ENCODE measurements around the gene AFAP1.

The AFAP1 gene

GRCh38 chr4:7727749-7728148 lies 211.9 kb downstream of the AFAP1 start:
- ChIA-PET CTCF (no interaction called here), POLR2A (no interaction called here)
- TF ChIP-seq ZNF530 (tag by site-specific recombination; IDR thresholded peaks at IDR 0.05; ENCODE audit: low read depth) (no peak), ZNF707 (tag by site-specific recombination; IDR thresholded peaks at IDR 0.05) (no peak), MYNN (tag by site-specific recombination; IDR thresholded peaks at IDR 0.05; ENCODE audit: borderline replicate concordance) (peak; percentile 76), ZNF114 (tag by site-specific recombination; IDR thresholded peaks at IDR 0.05) (no peak)
- TF ChIP-seq, protein P1, sequence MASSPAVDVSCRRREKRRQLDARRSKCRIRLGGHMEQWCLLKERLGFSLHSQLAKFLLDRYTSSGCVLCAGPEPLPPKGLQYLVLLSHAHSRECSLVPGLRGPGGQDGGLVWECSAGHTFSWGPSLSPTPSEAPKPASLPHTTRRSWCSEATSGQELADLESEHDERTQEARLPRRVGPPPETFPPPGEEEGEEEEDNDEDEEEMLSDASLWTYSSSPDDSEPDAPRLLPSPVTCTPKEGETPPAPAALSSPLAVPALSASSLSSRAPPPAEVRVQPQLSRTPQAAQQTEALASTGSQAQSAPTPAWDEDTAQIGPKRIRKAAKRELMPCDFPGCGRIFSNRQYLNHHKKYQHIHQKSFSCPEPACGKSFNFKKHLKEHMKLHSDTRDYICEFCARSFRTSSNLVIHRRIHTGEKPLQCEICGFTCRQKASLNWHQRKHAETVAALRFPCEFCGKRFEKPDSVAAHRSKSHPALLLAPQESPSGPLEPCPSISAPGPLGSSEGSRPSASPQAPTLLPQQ (tag by site-specific recombination; IDR thresholded peaks at IDR 0.05), result no peak
- H3K27ac ChIP-seq (ENCODE audit: extremely low read depth, low read depth, low read length), result no peak overlapping the region
- no peak overlapping the region for H3K4me3 ChIP-seq (ENCODE audit: low read depth, low read length)
- H3K9me3 ChIP-seq (ENCODE audit: control insufficient read depth, insufficient read depth, low read depth, low read length), result no peaks in the 10 kb centered on the region
- H3K4me1 ChIP-seq (ENCODE audit: control insufficient read depth, insufficient read depth, low read length), result no peaks in the 10 kb centered on the region
- H3K36me3 ChIP-seq (ENCODE audit: control insufficient read depth in 2 of 2, insufficient read depth in 1 of 2, low read length in 2 of 2), result no peaks in the 10 kb centered on the region

DNA sequence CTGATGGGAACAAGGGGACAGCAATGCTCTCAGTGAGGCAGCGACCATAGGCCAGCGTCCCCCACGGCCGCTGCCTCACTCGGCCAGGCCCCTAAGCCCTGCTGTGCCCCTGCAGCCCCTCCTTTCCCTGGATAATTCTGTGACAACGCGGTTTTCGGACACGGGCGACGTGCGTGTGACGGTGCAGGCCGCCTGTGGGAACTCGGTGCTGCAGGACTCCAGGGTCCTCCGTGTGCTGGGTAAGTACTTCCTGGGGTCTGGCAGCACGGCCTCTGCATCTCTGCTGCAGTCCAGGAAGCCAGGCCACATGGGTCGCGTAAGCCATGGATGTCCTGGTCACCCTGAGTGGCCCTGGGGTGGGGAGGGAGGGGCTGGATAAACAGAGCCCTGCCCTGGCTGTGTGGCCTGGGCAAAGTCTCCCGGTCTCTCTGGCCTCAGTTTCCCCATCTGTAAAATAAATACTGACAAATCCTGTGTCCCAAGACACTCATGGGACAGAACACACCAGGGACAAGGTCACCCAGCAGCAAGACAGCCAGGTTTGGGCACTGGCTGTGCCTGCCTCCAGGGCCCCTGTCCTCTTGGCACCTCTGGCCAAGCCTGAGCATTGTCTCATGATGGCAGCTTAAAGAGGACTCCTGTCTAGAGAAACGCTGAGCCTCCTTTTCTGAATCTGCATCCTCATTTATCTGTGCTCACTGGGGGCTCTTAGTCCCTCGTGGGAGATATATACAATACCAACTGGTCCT lies 212.8 kb downstream of the AFAP1 start:
- Histone ChIP-seq H3K9me3 (ENCODE audit: control insufficient read depth, insufficient read depth, low read depth, low read length) (no peaks in the 10 kb centered on the region), H3K4me3 (ENCODE audit: low read depth, low read length) (no peak overlapping the region), H3K36me3 (ENCODE audit: control insufficient read depth in 2 of 2, insufficient read depth in 1 of 2, low read length in 2 of 2) (no peaks in the 10 kb centered on the region), H3K4me1 (ENCODE audit: control insufficient read depth, insufficient read depth, low read length) (no peaks in the 10 kb centered on the region), H3K27ac (ENCODE audit: extremely low read depth, low read depth, low read length) (no peak overlapping the region)
- CTCF ChIA-PET, result no interaction called here
- POLR2A ChIA-PET, result no interaction called here
- TF ChIP-seq ZSCAN23 (tag by site-specific recombination; IDR thresholded peaks at IDR 0.05), result no peak
- TF ChIP-seq ZNF513 (tag by site-specific recombination; IDR thresholded peaks at IDR 0.05), result no peak

DNA sequence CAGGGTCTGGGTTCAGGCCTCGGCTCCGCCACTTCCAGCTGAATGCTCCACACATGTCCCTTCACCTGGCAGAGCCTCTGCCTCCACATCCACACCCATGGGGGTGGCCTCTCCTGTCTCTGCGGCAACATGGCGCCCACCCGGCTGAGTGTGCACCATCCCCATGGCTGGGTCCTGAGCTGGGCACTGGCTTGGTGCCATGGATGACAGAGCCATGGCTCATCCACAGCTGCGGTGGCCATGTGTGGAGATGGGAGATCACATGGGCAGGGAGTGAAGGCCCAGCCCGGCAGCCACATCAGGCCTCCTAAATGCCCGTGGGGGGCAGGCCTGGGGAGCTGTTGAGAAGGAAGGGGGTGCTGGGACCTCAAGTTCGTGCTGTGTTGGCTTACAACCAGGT lies 213.7 kb downstream of the AFAP1 start:
- Histone ChIP-seq H3K4me3 (ENCODE audit: low read depth, low read length) (no peak overlapping the region), H3K4me1 (ENCODE audit: control insufficient read depth, insufficient read depth, low read length) (no peaks in the 10 kb centered on the region), H3K36me3 (ENCODE audit: control insufficient read depth in 2 of 2, insufficient read depth in 1 of 2, low read length in 2 of 2) (no peaks in the 10 kb centered on the region), H3K27ac (ENCODE audit: extremely low read depth, low read depth, low read length) (no peak overlapping the region), H3K9me3 (ENCODE audit: control insufficient read depth, insufficient read depth, low read depth, low read length) (no peaks in the 10 kb centered on the region)
- ChIA-PET CTCF (no interaction called here), POLR2A (no interaction called here)
- no peak for TF ChIP-seq ZNF548 (tag by site-specific recombination; IDR thresholded peaks at IDR 0.05)
- no peak for TF ChIP-seq ZNF292 (tag by site-specific recombination; IDR thresholded peaks at IDR 0.05; ENCODE audit: borderline replicate concordance, low read depth)
- TF ChIP-seq ZNF350 (tag by site-specific recombination; IDR thresholded peaks at IDR 0.05), result no peak
- TF ChIP-seq, protein P2, sequence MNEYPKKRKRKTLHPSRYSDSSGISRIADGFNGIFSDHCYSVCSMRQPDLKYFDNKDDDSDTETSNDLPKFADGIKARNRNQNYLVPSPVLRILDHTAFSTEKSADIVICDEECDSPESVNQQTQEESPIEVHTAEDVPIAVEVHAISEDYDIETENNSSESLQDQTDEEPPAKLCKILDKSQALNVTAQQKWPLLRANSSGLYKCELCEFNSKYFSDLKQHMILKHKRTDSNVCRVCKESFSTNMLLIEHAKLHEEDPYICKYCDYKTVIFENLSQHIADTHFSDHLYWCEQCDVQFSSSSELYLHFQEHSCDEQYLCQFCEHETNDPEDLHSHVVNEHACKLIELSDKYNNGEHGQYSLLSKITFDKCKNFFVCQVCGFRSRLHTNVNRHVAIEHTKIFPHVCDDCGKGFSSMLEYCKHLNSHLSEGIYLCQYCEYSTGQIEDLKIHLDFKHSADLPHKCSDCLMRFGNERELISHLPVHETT (tag by site-specific recombination; IDR thresholded peaks at IDR 0.05), result no peak
- no peak for TF ChIP-seq SP7 (tag by site-specific recombination; IDR thresholded peaks at IDR 0.05)
- TF ChIP-seq WT1 (tag by site-specific recombination; IDR thresholded peaks at IDR 0.05), result no peak
- TF ChIP-seq ZSCAN16 (tag by site-specific recombination; IDR thresholded peaks at IDR 0.05), result no peak

- POLR2A ChIA-PET, result no interaction called here
- CTCF ChIA-PET, result interaction anchor here (0.7 kb wide), 1 partner anchor 79 kb away, joined by 5 read pairs; no protein-coding TSS in a partner anchor
Observed at GRCh38 chr4:7723625-7724024, 216.0 kb downstream of the AFAP1 start.

More at GRCh38 chr4:7723625-7724024, 216.0 kb downstream of the AFAP1 start:
- no peak overlapping the region for H3K27ac ChIP-seq (ENCODE audit: extremely low read depth, low read depth, low read length)
- TF ChIP-seq ZNF292 (tag by site-specific recombination; IDR thresholded peaks at IDR 0.05; ENCODE audit: borderline replicate concordance, low read depth), result no peak
- no peak for TF ChIP-seq ZNF239 (tag by site-specific recombination; IDR thresholded peaks at IDR 0.05)
- TF ChIP-seq ZNF660 (tag by site-specific recombination; IDR thresholded peaks at IDR 0.05), result no peak
- TF ChIP-seq ZNF274 (IDR thresholded peaks at IDR 0.05; ENCODE audit: low read length), result no peak
- no peak for TF ChIP-seq ZNF274 (tag by site-specific recombination; IDR thresholded peaks at IDR 0.05; ENCODE audit: borderline replicate concordance)
- no peaks in the 10 kb centered on the region for H3K9me3 ChIP-seq (ENCODE audit: control insufficient read depth, insufficient read depth, low read depth, low read length)
- no peaks in the 10 kb centered on the region for H3K4me1 ChIP-seq (ENCODE audit: control insufficient read depth, insufficient read depth, low read length)
- no peaks in the 10 kb centered on the region for H3K36me3 ChIP-seq (ENCODE audit: control insufficient read depth in 2 of 2, insufficient read depth in 1 of 2, low read length in 2 of 2)
- H3K4me3 ChIP-seq (ENCODE audit: low read depth, low read length), result no peak overlapping the region
